Ovary (tissue), 3 donors: ENCODE data around the gene ZNF749.

Experiments used
- EP300 ChIP-seq: sonication (generic); formaldehyde crosslinking; IDR thresholded peaks from one replicate; pipeline ENCODE4 v1.6.1; 2017; ENCODE audit warnings: antibody characterized with exemption
- POLR2A ChIP-seq: fragments of 450-650 bp; IDR thresholded peaks from one replicate; pipeline ENCODE4 v1.6.1; 2017; ENCODE audit warnings: antibody characterized with exemption, mild to moderate bottlenecking, moderate library complexity
- TF ChIP-seq, protein P1 (sequence below), 3 donors: fragments of 450-650 bp in 2 of 3; fragments of 200-600 bp in 1 of 3; IDR thresholded peaks; one replicate each; pipeline versions ENCODE4 v1.5.1 to v1.8.0; 2016 to 2022; ENCODE audit warnings: antibody characterized with exemption in 3 of 3, mild to moderate bottlenecking in 1 of 3
- donor health status: DM: no; HTN: no; CAD: no.

DNA sequence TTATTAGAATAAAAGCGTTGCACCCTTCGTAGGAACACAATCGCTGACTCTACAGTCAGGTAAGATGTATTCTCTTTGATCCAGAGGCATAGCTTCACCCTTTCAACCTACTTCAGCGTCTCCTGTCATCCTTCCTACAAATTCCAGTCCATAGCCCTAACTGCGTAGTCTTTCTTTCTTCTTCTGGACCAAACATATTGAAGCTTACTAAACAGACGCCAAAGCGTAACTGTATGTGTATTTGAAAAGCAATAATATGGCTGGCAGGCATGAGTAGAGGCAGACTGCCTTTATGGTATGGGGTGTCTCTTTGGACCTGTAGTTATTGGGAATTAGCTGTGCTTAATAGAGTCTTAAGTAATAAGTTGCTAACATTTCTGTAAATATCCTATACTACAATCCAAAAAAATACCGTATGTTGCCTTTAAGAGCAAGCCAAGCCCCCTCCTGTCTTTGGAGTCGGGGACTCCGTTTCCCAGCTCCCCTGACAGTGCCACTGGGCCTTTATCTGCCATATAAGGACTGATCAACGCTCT, 45.9 kb upstream of the ZNF749 start:
- TF ChIP-seq, protein P1, sequence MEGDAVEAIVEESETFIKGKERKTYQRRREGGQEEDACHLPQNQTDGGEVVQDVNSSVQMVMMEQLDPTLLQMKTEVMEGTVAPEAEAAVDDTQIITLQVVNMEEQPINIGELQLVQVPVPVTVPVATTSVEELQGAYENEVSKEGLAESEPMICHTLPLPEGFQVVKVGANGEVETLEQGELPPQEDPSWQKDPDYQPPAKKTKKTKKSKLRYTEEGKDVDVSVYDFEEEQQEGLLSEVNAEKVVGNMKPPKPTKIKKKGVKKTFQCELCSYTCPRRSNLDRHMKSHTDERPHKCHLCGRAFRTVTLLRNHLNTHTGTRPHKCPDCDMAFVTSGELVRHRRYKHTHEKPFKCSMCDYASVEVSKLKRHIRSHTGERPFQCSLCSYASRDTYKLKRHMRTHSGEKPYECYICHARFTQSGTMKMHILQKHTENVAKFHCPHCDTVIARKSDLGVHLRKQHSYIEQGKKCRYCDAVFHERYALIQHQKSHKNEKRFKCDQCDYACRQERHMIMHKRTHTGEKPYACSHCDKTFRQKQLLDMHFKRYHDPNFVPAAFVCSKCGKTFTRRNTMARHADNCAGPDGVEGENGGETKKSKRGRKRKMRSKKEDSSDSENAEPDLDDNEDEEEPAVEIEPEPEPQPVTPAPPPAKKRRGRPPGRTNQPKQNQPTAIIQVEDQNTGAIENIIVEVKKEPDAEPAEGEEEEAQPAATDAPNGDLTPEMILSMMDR (IDR thresholded peaks at IDR 0.05), result no peak
- TF ChIP-seq POLR2A (no peak), EP300 (no peak)
